MCF 10A (cell line): ENCODE measurements around the gene C1QTNF9B. TPM values are rescaled to one million over a fixed set of nuclear protein-coding genes. Genes with fewer than 3 reads are reported as not detected.
"Not testable (repeated sequence)": the region's sequence is repeated elsewhere in the genome, so short reads cannot be mapped to it uniquely, and the experiment has no call there.

Source experiments
- BruUV-seq: library from RNA; stranded (reverse); fragments of 400-500 nt; replicated peaks from 2 replicates; lab custom pipeline; 2021; lab: Mats Ljungman, UMichigan
- CTCF ChIA-PET: fragments of 300-600 bp; sonication (Branson Sonifier 250); formaldehyde crosslinking; extraction: SDS; loops from one replicate; lab custom pipeline; 2021; ENCODE audit warnings: antibody characterized with exemption, inconsistent platforms; lab: Yijun Ruan, JAX
- POLR2A ChIA-PET: fragments of 300-600, 350-650 bp; sonication (Branson Sonifier 250); formaldehyde crosslinking; extraction: SDS; loops from one replicate; lab custom pipeline; 2020; ENCODE audit warnings: antibody characterized with exemption, inconsistent platforms; lab: Yijun Ruan, JAX
- DNase-seq: peaks from one replicate; pipeline ENCODE4 v3.0.0-alpha.2; 2018; ENCODE audit not compliant: unreplicated experiment
- H3K27ac Mint-ChIP-seq: one replicate; pipeline ENCODE4 v1.8.0; 2022; ENCODE audit warnings: mild to moderate bottlenecking, low read depth, mixed read lengths; ENCODE audit not compliant: unreplicated experiment
- H3K27me3 Mint-ChIP-seq: one replicate; pipeline ENCODE4 v1.8.0; 2022; ENCODE audit warnings: mixed read lengths; ENCODE audit not compliant: insufficient read depth, unreplicated experiment
- H3K36me3 Mint-ChIP-seq: one replicate; pipeline ENCODE4 v1.8.0; 2022; ENCODE audit warnings: mild to moderate bottlenecking, moderate library complexity, mixed read lengths; ENCODE audit not compliant: insufficient read depth, unreplicated experiment
- H3K4me1 Mint-ChIP-seq: one replicate; pipeline ENCODE4 v1.8.0; 2022; ENCODE audit warnings: mixed read lengths; ENCODE audit not compliant: insufficient read depth, unreplicated experiment
- H3K4me3 Mint-ChIP-seq: one replicate; pipeline ENCODE4 v1.8.0; 2022; ENCODE audit warnings: mild to moderate bottlenecking, moderate library complexity, mixed read lengths; ENCODE audit not compliant: unreplicated experiment
- H3K9me3 Mint-ChIP-seq: one replicate; pipeline ENCODE4 v1.8.0; 2022; ENCODE audit warnings: mixed read lengths; ENCODE audit not compliant: unreplicated experiment
- intact Hi-C: fragments of 100-400 bp; cut with micrococcal nuclease; formaldehyde crosslinking; loops from 2 replicates; pipeline ENCODE4 v1.14.1; 2022
- total RNA-seq: library from RNA; stranded (reverse); gene quantifications from 2 replicates; pipeline ENCODE4 v1.2.3, GENCODE V29; 2022
- TF ChIP-seq, protein P1 (sequence below): fragments of 200-600 bp; IDR thresholded peaks from one replicate; pipeline ENCODE4 v1.8.0; 2022; ENCODE audit warnings: antibody characterized with exemption, mild to moderate bottlenecking; ENCODE audit not compliant: unreplicated experiment

The C1QTNF9B gene
- total RNA-seq, 1 experiment from 2014 or later, result not detected

DNA sequence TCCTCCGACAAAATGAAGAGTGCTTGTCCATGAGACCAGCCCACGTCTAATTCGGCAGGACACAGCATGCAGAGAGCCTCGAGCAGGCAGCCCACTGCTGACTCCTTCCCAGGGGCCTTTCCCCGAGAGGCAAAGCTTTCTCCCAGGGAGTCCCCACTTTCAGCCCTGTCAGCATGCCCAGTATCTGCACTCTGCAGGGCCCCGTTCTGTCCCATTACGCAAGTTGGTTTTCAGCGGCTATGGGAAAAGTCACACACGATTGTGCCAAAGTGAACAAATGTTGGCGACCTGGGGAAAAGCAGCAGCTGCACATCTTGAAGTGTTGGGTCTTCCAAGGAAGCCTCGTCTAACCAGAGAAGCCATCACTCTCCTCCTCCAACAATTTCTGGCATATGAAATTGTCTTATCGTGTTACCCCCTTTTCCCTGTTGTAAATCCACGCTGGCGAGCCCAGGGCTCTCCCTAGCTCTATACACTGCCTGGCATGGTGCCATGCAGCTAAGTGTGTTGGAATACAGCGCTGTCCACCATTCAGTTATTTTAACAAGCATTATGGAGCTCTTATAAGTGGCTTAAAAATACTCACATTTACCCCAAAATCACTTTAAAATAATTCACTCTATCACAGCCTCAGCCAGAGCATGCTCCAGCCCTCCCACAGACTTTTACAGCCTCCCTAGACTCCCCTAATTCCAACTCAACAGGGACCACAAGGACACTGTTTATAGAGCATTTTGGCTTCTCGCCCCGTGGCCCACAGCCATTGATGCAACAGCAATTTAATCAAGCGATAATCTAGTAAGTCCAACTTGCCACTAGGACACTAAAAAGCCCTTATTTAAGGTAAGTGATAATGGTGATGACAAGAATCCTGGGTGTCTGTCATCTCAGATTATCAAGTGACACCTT, 16.6 kb downstream of the C1QTNF9B start:
- BruUV-seq, H3K4me1 Mint-ChIP-seq, H3K27ac Mint-ChIP-seq, H3K4me3 Mint-ChIP-seq, DNase-seq, H3K9me3 Mint-ChIP-seq, H3K27me3 Mint-ChIP-seq, intact Hi-C loops: not testable (repeated sequence)
- peaks cover 20% of the 10 kb centered on the region for H3K36me3 Mint-ChIP-seq
- ChIA-PET POLR2A (interaction anchor here (0.6 kb wide), 1 partner anchor 396 kb away, joined by 3 read pairs; no protein-coding TSS in a partner anchor), CTCF (interaction anchor here (2.8 kb wide), 1 partner anchor 9 kb away, joined by 16 read pairs; the partner anchor contains the start of gene MIPEP)

DNA sequence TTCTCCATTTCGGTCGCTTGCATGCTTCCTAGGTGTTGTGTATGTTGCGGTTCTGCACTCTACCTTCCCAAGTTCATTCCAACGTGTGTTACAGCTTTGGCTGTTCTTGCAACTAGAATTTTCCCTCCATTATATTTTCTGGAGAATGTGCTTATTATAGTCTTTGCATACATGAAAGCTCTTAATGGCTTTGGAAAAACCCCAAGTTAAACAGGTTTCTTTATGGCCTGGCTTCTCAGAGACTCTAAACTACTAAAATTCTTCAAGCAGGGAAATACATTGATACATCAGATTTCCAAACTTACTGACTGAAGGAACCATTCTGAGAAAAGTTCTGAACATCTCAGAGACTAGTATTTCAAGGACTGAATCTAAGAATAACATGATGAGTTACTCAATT, 20.0 kb downstream of the C1QTNF9B start:
- intact Hi-C loops, result no loop called here
- H3K4me1 Mint-ChIP-seq, result no peaks in the 10 kb centered on the region
- POLR2A ChIA-PET, result interaction anchor here (0.7 kb wide), 1 partner anchor 11 kb away, joined by 4 read pairs; no protein-coding TSS in a partner anchor

DNA sequence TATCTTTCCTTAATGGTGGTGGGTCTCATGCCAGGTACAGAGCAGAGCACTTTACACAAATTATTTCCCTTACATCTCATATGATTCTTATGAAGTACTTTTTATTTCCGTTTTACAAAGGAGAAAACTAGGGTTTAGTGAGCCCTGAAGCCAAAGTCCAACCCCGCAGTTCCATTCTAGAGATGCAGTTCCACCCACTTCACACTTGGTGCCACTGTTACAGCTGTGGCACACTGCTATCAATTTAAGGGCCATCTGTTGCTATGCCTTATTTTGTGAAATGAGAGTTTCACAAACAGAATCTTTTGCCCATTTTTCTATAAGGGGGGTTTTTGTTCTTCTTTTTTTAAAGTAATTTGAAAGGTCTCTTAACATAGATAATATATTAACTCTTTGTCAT, 21.0 kb downstream of the C1QTNF9B start:
- intact Hi-C loops, result no loop called here
- DNase-seq, result peak; percentile 16
- POLR2A ChIA-PET, result no interaction called here
- peaks cover 7% of the 10 kb centered on the region for H3K36me3 Mint-ChIP-seq
- H3K27ac Mint-ChIP-seq, result no peak overlapping the region
- H3K9me3 Mint-ChIP-seq, result no peaks in the 10 kb centered on the region
- no TSS peak for BruUV-seq
- no peaks in the 10 kb centered on the region for H3K27me3 Mint-ChIP-seq
- CTCF ChIA-PET, result interaction anchor here (0.6 to 1.0 kb wide), 2 partner anchors 202 to 408 kb away, joined by 3 to 4 read pairs; no protein-coding TSS in a partner anchor
- no peaks in the 10 kb centered on the region for H3K4me1 Mint-ChIP-seq
- TF ChIP-seq, protein P1, sequence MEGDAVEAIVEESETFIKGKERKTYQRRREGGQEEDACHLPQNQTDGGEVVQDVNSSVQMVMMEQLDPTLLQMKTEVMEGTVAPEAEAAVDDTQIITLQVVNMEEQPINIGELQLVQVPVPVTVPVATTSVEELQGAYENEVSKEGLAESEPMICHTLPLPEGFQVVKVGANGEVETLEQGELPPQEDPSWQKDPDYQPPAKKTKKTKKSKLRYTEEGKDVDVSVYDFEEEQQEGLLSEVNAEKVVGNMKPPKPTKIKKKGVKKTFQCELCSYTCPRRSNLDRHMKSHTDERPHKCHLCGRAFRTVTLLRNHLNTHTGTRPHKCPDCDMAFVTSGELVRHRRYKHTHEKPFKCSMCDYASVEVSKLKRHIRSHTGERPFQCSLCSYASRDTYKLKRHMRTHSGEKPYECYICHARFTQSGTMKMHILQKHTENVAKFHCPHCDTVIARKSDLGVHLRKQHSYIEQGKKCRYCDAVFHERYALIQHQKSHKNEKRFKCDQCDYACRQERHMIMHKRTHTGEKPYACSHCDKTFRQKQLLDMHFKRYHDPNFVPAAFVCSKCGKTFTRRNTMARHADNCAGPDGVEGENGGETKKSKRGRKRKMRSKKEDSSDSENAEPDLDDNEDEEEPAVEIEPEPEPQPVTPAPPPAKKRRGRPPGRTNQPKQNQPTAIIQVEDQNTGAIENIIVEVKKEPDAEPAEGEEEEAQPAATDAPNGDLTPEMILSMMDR, result peak; percentile 27
- no peak overlapping the region for H3K4me3 Mint-ChIP-seq

More for the DNA sequence above, 20.0 kb downstream of the C1QTNF9B start:
- Mint-ChIP-seq H3K4me3 (no peak overlapping the region), H3K9me3 (no peaks in the 10 kb centered on the region), H3K27me3 (no peaks in the 10 kb centered on the region), H3K27ac (no peak overlapping the region), H3K36me3 (peaks cover 7% of the 10 kb centered on the region)
- TF ChIP-seq, protein P1, result no peak
- no peak for DNase-seq
- CTCF ChIA-PET, result interaction anchor here (0.7 to 1.2 kb wide), 3 partner anchors 84 to 409 kb away, joined by 3 read pairs; no protein-coding TSS in a partner anchor
- BruUV-seq, result no TSS peak

DNA sequence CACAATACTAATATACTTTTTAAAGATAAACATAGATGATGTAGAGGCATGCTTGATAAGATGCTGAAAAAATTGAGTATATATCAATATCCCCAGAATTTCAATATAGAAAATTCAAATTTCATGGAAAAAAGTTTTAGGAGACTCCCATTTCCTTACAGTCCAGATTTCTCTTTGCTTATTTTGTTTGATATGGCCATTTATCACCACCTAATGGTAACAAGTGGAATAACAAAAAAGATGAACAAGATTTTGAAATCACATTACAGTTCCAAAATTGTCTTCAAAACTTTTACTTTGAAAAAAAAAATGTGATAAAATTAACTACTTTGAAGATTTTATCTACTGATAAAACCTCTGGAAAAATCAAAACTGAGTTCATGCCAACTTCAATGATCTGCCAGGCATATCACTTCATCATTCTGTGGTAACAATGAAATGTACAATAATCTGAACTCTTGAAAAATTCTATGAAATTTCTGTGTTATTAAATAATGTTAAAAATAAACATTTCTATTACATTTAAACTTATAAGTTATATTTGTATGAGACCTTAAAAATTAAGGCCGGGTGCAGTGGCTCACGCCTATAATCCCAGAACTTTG, 25.6 kb downstream of the C1QTNF9B start:
- CTCF ChIA-PET, result interaction anchor here (0.7 to 1.8 kb wide), 3 partner anchors 18 to 404 kb away, joined by 3 to 9 read pairs (median 4); partner anchors contain the start of gene MIPEP

More for the DNA sequence above, 25.6 kb downstream of the C1QTNF9B start:
- DNase-seq, result peak; percentile 56
- Mint-ChIP-seq H3K36me3 (no peaks in the 10 kb centered on the region), H3K4me1 (no peaks in the 10 kb centered on the region), H3K27me3 (no peaks in the 10 kb centered on the region), H3K27ac (no peak overlapping the region), H3K9me3 (no peaks in the 10 kb centered on the region), H3K4me3 (no peak overlapping the region)
- intact Hi-C loops, result loop anchor here (1.0 to 5.0 kb wide), 4 partner anchors 154 to 405 kb away; no protein-coding TSS in a partner anchor
- TF ChIP-seq, protein P1, result peak; percentile 43
- BruUV-seq, result no TSS peak
- POLR2A ChIA-PET, result interaction anchor here (0.6 kb wide), 1 partner anchor 413 kb away, joined by 3 read pairs; no protein-coding TSS in a partner anchor
